Activated CD4-positive, alpha-beta T cell treated with anti-CD3 and anti-CD28 coated beads for 24 hours (primary cell): Measurements from ENCODE around the gene RASGRP4.
A peak's percentile ranks its signal among the peaks of the same experiment; 100 is the strongest.

Experiments used
- DNase-seq, 2 donors: peaks; one replicate each; pipeline ENCODE4 v3.0.0-alpha.2; 2020; ENCODE audit warnings: low read depth in 2 of 2

The RASGRP4 gene

DNA sequence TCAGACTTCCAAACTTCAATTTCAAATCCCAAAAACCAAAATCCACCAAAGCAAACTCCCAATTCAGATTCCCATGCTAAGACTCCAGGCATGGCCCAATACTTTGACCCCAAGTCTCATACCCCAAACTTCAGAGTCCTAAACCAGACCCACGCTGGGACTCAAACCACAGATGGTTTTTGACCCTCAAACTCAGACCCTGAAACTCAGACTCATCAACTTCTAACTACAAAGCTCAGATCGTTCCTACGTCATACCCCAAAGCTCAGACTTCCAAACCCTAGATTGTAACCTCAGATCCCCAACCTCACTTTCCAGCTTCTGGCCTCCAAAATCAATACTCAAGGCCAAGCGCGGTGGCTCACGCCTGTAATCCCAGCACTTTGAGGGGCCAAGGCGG lies 19.3 kb upstream of the RASGRP4 start:
- no peak for DNase-seq

DNA sequence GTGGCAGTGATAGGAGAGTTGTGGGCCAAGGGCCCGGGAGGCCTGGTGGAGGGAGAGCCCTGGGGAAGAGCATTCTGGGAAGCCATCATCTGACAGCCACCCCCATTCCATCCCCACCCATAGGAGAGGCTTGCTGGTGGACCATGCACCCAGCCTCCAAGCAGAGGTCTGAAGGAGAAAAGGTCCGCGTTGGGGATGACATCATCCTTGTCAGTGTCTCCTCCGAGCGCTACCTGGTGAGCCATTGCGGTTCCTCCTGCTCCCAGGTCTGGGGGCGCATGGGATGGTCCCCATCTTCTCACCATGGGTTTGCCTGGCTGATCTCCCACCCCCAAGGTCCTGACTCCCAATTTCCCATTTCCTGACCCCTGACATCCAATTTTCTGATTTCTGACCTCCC lies 18.0 kb upstream of the RASGRP4 start:
- no peak for DNase-seq

DNA sequence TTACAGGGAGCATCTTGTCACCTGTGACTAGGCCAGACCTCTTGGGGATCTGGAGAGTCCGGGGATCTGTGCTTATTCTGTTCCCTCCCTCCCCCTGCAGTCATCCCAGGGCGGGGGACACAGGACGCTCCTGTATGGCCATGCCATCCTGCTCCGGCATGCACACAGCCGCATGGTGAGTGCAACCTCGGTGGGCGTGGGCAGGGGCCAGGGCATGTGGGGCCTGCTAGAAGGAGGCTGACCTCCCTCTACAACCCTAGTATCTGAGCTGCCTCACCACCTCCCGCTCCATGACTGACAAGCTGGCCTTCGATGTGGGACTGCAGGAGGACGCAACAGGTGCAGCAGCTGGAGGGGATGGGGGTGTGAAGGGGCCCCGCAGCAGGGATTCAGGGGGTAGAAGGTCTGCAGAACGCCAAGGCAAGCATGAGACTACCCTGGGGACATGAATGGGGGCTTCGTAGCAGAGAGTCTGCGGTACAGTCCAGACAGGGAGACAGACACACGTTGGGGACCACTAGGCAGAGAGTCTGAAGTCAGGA lies 17.5 kb upstream of the RASGRP4 start:
- DNase-seq: no peak

DNA sequence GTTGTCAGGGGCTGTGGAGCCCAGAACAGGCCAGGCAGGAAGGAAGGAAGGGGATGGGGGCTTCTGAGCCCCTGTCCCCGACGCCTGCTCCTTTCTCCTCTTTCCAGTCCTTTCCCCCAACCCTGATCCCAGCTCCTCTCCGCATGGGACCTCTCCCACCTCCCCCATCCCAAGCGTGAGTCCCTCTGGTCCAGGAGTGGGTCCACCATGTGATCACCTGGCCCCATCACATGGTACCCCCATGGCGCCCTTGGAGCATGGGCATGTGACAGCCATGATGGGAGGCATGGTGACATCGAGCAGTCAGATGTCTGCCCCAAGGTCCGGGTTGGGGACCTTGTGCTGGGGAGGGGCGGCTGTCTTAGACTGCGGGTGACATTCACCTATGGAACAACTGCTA lies 16.7 kb upstream of the RASGRP4 start:
- no peak for DNase-seq

DNA sequence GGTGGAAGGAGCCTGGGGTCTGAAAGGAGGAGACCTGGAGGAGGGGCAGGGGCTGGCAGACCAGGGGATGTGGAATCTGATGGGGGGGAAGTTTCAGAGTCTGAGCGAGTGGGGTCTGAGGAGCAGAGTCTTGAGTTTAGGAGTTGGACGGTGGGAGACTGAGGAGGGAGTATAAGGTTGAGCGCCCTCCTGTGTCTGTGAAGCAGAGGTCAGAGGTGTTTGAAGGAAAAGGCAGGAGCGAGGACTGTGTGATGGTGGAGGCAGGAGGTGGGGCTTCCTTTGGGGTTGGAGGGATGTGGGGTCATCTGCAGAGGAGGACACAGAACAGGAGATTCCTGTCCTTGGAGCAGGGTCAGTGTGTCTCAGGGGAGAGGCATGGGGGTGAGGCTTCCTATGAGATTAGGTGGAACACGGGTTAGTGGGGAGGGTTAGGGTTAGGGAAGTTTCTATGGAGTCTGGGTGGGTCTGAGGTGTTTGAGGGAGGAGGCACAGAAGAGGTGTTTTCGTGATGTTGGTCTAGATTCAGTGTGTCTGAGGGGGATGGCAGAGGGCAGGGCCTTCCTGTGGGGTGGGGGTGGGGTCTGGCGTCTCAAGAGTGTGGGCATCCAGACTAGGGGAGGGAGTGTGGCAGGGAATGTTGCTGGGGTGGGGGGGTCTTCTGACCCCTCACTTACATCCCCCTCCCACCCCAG lies 15.8 kb upstream of the RASGRP4 start:
- DNase-seq: no peak

DNA sequence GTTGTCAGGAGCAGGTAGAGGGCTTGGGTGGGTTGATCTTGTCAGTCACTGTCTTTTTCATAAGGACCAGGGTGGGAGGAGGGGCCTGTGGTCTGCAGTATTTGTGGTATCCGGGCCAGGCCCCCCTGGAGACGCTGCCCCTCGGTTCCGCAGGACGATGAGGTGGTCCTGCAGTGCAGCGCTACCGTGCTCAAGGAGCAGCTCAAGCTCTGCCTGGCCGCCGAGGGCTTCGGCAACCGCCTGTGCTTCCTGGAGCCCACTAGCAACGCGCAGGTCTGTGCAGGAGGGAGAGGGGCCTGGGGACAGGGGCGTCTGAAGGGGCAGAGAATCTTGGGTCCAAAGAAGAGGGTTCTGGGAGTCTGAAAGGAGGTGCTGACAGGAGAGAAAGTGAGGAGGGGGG lies 14.6 kb upstream of the RASGRP4 start:
- DNase-seq: no peak

DNA sequence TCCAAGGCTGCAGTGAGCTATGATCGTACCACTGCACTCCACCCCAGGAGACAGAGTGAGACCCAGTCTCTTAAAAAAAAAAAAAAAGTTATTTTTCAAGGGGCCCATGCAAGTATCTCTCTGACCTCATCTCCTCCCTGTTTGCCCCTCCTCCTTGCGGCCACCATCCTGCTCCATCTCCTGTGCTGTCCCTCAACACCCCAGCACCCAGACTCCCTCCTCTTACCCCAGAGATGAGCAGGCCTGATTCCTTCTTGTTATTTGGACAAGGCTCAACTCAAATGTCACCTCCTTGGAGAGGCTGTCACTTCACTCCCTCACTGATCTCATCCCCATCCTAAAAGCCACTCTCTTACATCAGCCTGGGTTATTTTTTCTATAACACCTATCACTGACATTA lies 11.9 kb upstream of the RASGRP4 start:
- DNase-seq: no peak

DNA sequence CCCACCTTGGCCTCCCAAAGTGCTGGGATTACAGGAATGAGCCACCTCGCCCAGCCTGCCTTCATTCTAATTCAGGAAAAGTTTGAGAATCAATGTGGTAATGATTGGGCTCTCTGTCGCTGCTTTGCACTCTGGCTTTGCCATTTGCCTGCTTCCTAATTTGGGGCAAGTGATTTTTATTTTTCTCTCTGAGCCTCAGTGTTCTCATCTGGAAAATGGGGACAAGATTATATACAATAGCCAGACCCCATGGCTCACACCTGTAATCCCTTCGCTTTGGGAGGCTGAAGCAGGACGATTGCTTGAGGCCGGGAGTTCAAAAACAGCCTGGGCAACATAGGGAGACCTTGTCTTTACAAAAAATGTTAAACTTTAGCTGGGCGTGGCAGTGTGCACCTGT lies 11.3 kb upstream of the RASGRP4 start:
- DNase-seq: no peak

DNA sequence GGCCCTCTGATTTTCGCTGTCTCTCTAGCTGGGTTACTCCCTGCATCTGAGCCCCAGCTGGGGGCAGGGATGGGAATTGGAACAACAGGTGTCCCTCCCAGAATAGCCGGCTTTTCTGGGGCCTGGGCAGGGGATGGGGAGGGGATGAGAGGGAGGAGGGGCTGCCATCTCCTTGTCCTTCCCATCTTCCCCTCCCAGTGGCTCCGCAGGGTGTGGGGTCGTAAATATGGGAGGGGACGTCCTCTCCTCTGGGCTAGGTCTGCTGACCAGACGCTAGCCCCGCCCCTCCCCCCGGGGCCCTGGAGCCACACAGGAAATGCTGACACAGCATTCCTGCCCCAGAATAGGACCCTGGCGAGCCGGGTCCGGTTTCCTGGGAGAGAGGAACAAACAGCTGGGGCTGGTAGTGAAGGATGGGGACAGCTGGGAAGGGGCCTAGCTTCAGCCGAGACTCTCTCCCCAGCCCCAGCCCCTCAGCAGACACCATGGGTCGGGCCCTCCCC lies 8.6 kb upstream of the RASGRP4 start:
- no peak for DNase-seq

DNA sequence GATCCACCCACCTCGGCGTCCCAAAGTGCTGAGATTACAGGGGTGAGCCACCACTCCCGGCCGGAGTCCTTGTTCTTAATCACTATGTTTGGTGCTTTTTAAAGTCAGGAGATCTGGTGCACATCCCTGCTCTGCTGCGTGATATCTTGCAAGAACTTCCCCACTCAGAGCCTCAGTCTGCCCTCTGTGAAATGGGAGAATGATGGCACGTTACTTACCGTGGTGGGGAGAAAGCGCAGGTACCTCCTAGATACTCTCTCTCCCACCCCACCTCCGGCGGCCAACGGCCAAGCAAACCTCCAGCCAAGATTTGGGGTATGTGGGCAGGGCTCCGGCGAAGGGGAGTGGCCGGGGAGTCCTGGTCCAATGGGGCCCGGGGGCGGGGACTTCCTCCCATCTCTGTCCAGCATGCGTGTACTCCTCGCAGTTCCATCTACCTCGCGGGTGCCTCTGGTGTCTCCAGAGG lies 7.3 kb upstream of the RASGRP4 start, which contains the start of gene RYR1:
TSS of gene RYR1 (plus strand) at position 424 of the 466 bp plus-strand sequence. CDS start 139 bp downstream, outside the sequence.
- peak; percentile 31 to 64 for DNase-seq

DNA sequence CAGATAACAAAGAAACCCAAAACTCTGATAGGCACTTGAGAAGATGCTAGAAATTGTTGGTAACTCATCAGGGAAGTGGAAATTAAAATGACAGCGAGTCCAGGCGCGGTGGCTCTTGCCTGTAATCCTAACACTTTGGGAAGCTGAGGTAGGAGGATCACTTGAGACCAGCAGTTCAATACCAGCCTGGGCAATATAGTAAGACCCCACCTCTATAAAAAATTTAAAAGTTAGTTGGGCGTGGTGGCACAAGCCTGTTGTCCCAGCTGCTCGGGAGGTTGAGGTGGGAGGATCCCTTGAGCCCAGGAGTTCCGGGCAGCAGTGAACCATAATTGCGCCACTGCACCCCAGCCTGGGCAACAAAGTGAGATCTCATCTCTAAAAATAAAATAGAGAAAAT lies 4.9 kb upstream of the RASGRP4 start:
- no peak for DNase-seq

DNA sequence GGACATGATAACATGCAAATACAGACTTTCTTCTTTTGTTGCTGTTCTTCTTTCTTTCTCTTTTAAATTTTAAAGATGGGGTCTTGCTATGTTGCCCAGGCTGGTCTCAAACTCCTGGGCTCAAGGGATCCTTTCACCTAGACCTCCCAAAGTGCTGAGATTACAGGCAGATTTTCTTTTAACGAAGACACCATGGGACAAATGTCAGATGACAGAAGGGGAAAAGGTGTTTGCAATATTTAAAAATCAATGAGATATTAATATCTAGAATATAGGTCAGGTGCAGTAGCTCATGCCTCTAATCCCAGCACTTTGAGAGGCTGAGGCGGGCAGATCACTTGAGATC lies 3.8 kb upstream of the RASGRP4 start:
- DNase-seq: no peak

DNA sequence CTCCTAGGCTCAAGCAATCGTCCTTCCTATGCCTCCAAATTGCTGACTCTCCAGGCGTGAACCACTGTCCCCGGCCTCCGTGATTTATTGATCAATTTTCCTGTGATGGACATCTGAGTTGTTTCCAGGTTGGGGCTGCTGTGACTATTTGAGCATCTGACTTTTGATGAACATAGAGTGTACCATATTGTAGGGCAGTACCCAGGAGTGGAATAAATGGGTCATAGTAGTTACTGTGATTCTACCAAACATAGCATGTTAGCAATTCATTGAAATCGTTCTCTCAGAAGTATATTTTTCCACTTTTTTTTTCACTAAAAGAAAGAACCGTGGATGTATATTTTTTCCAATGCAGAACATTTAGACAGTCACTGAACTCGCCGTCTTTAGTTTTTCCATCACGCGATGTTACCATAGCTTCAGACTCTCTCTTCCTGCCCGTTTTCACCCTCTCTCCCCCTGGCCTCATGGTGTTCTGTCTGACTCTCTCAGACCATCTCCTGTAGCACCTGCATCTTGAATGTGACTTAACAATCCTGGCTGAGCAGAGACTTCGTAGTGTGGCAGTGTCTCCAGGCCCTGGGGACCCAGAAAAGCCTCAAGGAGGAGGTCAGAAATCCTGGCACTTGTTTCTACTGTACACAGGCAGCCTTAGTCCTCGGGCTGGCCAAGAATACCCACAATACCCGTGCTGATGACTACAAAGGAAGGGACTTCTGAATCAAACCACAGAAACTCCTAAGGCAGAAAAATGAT lies 3.2 kb upstream of the RASGRP4 start:
- no peak for DNase-seq

DNA sequence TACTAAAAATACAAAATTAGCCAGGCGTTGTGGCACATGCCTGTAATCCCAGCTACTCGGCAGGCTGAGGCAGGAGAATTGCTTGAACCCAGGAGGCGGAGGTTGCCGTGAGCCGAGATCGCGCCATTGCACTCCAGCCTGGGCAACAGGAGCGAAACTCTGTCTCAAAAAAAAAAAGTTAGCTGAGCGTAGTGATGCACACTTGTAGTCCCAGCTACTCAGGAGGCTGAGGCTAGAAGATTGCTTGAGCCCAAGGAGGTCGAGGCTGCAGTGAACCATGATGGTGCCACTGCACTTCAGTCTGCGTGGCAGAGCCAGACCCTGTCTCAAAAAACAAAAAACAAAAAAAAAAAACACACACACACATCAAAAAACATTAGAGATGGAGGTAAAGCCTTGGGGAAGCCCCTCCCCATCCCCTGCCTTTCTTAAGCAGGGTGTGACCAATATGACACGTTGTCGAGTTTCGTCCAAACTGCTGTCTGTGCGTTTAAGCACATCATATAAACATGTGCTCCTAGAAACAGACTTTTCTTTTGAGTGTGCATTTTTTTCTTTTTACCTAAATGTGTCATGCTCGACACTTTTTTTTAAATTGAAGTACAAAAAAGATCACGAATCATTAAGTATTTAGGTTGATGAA lies 1.1 kb upstream of the RASGRP4 start:
- peak; percentile 26 to 35 for DNase-seq

DNA sequence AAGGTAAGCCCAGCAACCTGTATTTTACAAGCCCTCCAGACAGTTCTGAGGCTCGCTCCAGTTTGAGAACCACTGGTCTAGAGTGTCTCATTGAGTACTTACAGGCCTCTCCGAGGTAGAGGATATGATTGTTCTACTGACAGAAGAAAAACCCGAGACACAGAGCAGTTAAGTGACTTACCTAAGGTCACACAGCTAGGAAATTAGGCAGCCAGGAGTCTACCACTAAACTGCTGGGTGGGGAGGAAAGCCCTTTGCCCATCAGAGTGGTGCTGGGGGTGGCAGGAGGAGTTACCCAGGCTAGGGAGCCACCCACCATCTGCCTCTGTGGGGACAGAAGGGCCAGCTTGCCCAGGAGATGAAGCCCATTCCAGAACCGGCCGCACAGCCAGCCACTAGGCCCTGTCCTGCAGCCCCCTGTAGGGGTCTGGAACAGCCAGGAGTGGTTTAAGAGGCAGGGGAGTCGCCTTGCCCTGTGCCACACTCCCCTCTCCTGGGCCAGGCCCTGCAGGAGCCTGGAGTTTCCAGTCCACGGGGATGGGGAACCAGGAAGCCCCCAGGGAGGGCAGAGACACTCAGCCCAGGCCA lies 703 bp downstream of the RASGRP4 start:
- no peak for DNase-seq

DNA sequence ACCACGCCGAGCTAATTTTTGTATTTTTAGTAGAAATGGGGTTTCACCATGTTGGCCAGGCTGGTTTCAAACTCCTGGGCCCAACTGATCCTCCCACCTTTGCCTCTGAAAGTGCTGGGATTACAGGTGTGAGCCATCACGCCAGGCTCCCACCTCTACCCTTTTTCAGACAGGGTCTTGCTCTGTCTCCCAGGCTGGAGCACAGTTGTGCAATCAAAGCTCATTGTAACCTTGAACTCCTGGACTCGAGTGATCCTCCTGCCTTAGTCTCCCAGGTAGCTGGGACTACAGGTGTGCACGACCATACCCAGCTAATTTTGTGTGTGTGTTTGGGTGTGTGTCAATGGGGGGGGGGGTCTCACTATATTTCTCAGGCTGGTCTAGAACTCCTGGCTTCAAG lies 1.7 kb downstream of the RASGRP4 start:
- DNase-seq: no peak

DNA sequence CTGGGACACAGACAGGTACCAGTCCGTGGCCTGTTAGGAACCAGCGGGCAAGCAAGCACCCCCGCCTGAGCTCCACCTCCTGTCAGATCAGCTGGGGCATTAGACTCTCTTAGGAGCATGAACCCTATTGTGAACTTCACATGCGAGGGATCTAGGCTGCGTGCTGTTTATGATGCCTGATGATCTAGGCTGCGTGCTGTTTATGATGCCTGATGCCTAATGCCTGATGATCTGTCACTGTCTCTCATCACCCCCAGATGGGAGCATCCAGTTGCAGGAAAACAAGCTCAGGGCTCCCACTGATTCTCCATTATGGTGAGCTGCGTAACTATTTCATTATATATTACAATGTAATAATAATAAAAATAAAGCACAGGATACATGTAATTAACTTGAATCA lies 3.6 kb downstream of the RASGRP4 start:
- no peak for DNase-seq

DNA sequence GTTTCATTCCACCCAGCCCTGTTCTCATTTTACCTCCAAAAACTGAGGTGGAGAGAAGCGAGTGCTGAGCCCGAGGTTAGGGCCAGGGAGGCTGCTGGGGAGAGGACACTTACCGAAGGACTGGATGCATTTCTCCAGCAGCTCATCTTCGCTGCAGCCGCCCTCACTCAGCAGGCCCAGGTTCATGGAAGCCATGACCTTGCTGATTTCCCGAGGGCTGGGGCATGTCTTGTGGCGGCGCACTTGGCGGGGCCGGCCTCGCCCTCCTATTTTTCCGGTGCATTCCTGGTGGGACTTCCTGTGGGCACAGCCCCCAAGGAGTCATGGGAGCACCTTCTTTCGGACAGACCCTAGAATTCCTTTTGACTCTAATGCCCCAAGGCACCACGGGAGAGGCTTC lies 4.2 kb downstream of the RASGRP4 start:
- no peak for DNase-seq

DNA sequence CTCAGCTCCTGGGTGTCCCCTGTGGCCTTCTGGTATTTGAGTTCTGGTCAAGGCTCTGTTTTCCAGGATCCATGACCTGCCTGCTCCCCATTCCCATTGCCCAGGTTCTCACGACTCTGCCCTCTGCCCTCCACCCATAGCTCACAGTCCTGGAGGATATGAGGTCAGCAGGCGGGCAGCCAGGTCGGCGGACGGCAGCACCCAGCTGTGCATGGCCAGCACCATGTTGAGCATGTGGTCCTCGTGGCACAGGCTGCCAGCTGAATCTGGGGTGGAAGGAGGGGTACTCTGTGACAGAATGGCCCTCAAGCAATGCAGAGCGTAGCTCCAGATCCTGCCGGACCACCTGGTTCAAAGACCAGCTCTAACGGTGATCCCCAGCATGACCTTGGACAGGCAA lies 5.1 kb downstream of the RASGRP4 start:
- DNase-seq: no peak

DNA sequence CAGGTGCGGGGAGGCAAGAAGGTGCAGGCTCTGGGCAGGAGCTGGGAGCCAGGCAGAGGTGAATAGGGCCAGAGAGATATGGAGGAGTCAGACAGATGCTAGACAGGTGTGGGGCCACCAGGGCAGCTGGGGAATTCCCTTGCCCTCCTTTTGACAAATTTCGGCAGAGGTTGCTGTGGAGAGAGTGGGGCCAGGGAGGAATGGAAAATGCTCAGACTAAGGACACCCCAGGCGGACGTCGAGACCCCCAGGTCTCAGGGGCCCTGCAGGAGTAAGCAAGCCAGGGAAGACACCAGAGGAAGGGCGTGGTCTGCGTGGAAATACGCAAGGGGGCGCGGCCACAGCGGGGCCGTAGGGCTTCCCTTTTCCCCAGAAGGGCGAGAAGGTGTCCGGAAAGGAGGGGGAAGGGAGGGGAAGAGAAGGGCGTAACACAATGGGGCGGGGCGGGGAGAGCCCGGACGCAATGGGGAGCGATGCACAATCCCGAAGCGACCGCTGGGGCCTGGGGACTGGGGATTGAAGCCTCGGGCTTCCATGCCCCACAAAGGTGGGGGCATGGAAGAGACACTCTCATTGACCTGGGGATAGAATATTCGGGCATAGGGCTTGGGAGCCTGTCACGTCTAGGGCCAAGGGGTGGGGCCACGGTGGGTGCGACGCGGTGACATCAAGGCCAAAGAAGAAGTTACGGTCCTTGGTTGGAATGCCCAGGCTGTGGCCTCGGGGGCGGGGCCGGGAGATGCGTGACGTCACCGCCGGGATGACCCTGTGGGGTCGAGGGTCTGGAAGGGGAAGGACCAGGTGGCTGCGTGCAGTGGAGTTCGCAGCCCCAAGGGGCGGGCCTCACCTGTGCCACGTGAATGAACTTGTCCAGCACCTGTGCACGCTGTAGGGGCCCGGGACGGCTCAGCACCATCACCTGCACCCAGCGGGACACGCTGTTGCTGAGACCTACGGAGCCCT lies 8.2 kb downstream of the RASGRP4 start:
- DNase-seq: peak; percentile 31 to 56

DNA sequence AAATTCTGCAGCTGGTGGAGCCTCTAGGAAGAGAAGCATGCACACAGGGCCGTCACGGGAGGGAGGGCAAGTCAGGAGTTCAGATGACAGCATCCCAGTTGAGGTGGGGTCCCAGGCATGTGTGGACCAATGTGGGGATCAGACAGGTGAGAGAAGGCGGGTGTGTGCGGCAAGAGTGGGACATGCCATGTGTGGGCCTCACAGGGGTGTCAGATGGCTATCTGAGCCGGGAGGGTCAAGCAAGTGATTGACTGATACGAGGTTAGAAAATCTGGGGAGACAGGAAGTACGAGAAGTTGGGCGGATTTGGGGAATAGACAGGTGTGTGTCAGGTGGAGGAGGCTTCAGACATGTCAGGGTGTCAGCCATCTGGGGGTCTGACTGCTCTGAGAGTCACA lies 8.9 kb downstream of the RASGRP4 start:
- no peak for DNase-seq
